GM21529 (cell line): ENCODE results near the gene PROB1.
A peak's percentile ranks its signal among the peaks of the same experiment; 100 is the strongest.
"Not testable (repeated sequence)": the region's sequence is repeated elsewhere in the genome, so short reads cannot be mapped to it uniquely, and the experiment has no call there.

Experiments
- ATAC-seq: cut with Tn5 transposase; IDR thresholded peaks from one replicate; pipeline ENCODE4 v1.9.1; 2021; ENCODE audit not compliant: unreplicated experiment

PROB1 gene

GRCh38 chr5:139394654-139395566 lies at the start of gene PROB1:
Gene PROB1 (minus strand): TSS chr5:139395104. CDS start chr5:139395081, 23 bp downstream.
- no peak for ATAC-seq

GRCh38 chr5:139443831-139444453 lies 49.0 kb upstream of the PROB1 start:
- ATAC-seq: no peak

- not testable (repeated sequence) for ATAC-seq
These were observed 45.5 kb upstream of the PROB1 start for GRCh38 chr5:139440416-139440815.

- ATAC-seq: peak; percentile 89
These were observed 44.4 kb upstream of the PROB1 start, which contains the start of gene DNAJC18 for GRCh38 chr5:139439013-139439903. Gene DNAJC18 (minus strand): TSS chr5:139439525. CDS start chr5:139439445, 80 bp downstream.

GRCh38 chr5:139438707-139439012 lies 43.8 kb upstream of the PROB1 start:
- ATAC-seq: no peak

- ATAC-seq: no peak
These were observed 40.8 kb upstream of the PROB1 start for GRCh38 chr5:139435676-139436075.

- no peak for ATAC-seq
These were observed 36.8 kb upstream of the PROB1 start for GRCh38 chr5:139431706-139432105.

- ATAC-seq: no peak
These were observed 35.1 kb upstream of the PROB1 start for GRCh38 chr5:139430015-139430414.

- ATAC-seq: no peak
These were observed 31.4 kb upstream of the PROB1 start for GRCh38 chr5:139426203-139426885.

- ATAC-seq: no peak
These were observed 30.6 kb upstream of the PROB1 start for GRCh38 chr5:139425497-139425896.

- peak; percentile 68 for ATAC-seq
These were observed 27.5 kb upstream of the PROB1 start for GRCh38 chr5:139422307-139422893.

GRCh38 chr5:139419226-139420192 lies 24.6 kb upstream of the PROB1 start:
- ATAC-seq: no peak

GRCh38 chr5:139418793-139419192 lies 23.9 kb upstream of the PROB1 start:
- ATAC-seq: no peak

- ATAC-seq: no peak
These were observed 22.3 kb upstream of the PROB1 start for GRCh38 chr5:139417214-139417613.

- no peak for ATAC-seq
These were observed 21.7 kb upstream of the PROB1 start for GRCh38 chr5:139416651-139417050.

GRCh38 chr5:139415869-139416268 lies 21.0 kb upstream of the PROB1 start:
- no peak for ATAC-seq

- ATAC-seq: no peak
These were observed 20.4 kb upstream of the PROB1 start for GRCh38 chr5:139415221-139415861.

- ATAC-seq: no peak
These were observed 19.8 kb upstream of the PROB1 start for GRCh38 chr5:139414581-139415130.
